Kidney epithelial cell (primary cell): ENCODE data around the gene CACNA1I. TPM values are rescaled to one million over a fixed set of nuclear protein-coding genes. Genes with fewer than 3 reads are reported as not detected.

Experiments used
- DNase-seq: peaks from one replicate; pipeline ENCODE4 v3.0.0-alpha.2; 2010; ENCODE audit warnings: low read depth
- H3K27me3 ChIP-seq: 2 replicates; pipeline ENCODE4 v1.6.0; 2011; ENCODE audit warnings: low read length; ENCODE audit not compliant: control insufficient read depth, insufficient read depth
- H3K36me3 ChIP-seq: 2 replicates; pipeline ENCODE4 v1.5.1; 2011; ENCODE audit warnings: low read length; ENCODE audit not compliant: control insufficient read depth, insufficient read depth
- H3K4me3 ChIP-seq: 2 replicates; pipeline ENCODE4 v1.5.1; 2011; ENCODE audit warnings: low read depth, mild to moderate bottlenecking, control low read depth, low read length
- CTCF ChIP-seq: IDR thresholded peaks from 2 replicates; pipeline ENCODE4 v1.5.1; 2011; ENCODE audit warnings: mild to moderate bottlenecking, moderate library complexity, low read length, control low read depth, inconsistent platforms; ENCODE audit not compliant: insufficient read depth, poor library complexity, severe bottlenecking
- total RNA-seq: library from RNA; depleted of rRNA; stranded (reverse); fragments of >200 nt; gene quantifications from 2 replicates; pipeline ENCODE4 v1.2.3, GENCODE V29; 2015

The CACNA1I gene
- total RNA-seq, 1 donor from 2014 or later, result not detected

DNA sequence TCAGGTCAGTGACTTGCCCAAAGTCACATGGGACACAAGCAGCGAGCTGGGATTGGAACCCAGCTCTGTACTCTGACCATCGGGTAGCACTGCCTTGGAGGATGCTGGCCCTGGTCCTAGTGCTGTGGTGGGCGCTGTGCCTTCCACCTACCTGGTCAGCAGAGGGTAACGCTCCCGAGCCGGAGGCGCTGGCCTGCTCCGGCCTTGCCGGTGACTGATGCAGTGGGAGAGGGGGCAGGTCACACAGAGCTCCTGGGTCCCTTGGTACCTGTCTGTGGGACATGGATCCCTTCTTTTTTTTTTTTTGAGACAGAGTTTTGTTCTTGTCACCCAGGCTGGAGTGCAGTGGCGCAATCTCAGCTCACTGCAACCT, 43.0 kb downstream of the CACNA1I start:
- no peak for DNase-seq
- Histone ChIP-seq H3K27me3 (peaks cover 43% of the 10 kb centered on the region), H3K4me3 (no peak overlapping the region), H3K36me3 (no peaks in the 10 kb centered on the region)
- no peak for TF ChIP-seq CTCF

DNA sequence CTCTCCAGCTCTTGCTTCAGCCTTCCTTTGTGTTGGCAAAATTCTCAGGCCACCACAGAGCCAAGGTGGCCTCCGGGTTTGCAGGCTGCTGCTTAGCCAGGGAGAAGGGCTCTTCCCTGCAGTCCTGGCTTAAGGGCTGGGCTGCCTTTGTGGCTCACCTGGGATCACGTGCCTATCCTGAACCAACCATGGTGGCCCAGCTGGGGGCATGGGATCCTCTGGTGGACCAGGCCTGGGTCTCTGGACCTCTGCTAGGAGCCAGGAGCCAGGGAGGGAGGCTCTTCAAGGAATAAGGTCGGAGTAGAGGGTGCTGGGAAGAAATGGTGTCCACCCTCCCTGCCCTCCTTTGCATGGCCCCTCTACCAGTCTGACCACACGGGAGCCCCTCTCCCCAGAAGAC, 43.9 kb downstream of the CACNA1I start:
- DNase-seq, result no peak
- no peak for TF ChIP-seq CTCF
- Histone ChIP-seq H3K27me3 (peaks cover 45% of the 10 kb centered on the region), H3K36me3 (no peaks in the 10 kb centered on the region), H3K4me3 (no peak overlapping the region)

GRCh38 chr22:39616051-39616450, 45.5 kb downstream of the CACNA1I start:
- Histone ChIP-seq H3K36me3 (no peaks in the 10 kb centered on the region), H3K27me3 (peaks cover 40% of the 10 kb centered on the region), H3K4me3 (no peak overlapping the region)
- no peak for TF ChIP-seq CTCF
- no peak for DNase-seq

DNA sequence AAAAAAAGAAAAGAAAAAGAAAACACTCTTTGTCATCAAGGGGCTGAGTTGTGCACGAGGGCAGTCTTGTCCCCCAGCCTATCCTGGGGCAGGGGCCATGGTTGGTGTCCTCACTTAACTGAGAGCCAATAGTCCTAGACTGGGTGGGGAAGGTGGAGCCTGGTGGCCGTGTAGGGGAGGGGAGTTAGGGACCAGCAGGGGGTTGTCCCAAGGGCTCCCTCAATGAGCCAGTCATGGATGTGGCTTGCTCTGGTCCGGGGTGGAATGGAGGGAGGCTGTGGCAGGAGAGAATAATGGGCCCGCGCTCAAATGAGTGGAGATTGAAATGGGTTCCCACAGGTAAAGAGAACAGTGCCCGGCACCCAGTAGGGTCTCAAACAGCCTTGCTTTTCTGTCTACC, 46.2 kb downstream of the CACNA1I start:
- Histone ChIP-seq H3K36me3 (no peaks in the 10 kb centered on the region), H3K4me3 (no peak overlapping the region), H3K27me3 (peaks cover 36% of the 10 kb centered on the region)
- DNase-seq, result no peak
- no peak for TF ChIP-seq CTCF

- no peak for DNase-seq
- Histone ChIP-seq H3K36me3 (no peaks in the 10 kb centered on the region), H3K4me3 (no peak overlapping the region), H3K27me3 (peaks cover 36% of the 10 kb centered on the region)
- no peak for TF ChIP-seq CTCF
Observed at GRCh38 chr22:39617342-39617741, 46.8 kb downstream of the CACNA1I start.

DNA sequence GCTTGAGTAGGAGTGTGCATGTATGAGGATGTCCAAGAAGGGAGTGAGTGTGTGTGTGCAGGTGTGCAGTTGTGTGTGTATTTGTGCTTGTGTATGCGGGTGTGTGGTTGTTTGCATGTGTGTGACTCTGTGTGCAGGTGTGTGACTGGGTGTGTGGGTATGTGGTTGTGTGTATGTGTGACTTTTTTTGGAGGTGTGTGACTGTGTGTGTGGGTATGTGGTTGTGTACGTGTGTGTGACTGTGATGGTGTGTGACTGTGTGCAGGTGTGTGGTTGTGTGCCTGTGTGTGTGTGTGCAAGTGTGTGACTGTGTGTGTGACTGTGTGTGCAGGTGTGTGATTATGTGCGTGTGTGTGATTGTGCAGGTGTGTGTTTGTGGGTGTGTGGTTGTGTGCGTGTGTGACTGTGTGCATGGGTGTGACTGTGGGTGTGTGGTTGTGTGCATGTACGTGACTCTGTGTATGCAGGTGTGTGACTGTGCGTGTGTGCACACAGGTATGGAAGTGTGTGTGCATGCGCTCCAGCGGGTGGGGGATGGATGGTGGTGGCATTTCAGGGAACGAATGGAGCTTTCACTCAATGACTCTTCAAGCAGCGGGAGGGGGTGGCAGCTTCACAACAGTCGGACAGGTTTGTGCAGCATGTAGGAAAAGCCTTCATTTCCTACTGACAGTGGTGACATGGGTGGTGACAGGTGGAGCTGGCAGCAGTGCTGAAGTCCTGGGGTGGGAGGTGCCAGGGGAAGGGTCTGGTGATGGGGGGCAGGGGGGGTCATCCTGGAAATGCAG, 47.6 kb downstream of the CACNA1I start:
- no peak for DNase-seq
- no peaks in the 10 kb centered on the region for H3K36me3 ChIP-seq
- no peak for TF ChIP-seq CTCF
- H3K4me3 ChIP-seq, result no peak overlapping the region
- peaks cover 41% of the 10 kb centered on the region for H3K27me3 ChIP-seq
